RWPE1 (cell line): Measurements from ENCODE around the gene UGT1A8.
"Not testable (repeated sequence)": the region's sequence is repeated elsewhere in the genome, so short reads cannot be mapped to it uniquely, and the experiment has no call there.

Source experiments
- CTCF ChIA-PET: fragments of 350-600 bp; sonication (Branson Sonifier 250); formaldehyde crosslinking; extraction: SDS; loops from one replicate; lab custom pipeline; 2021; lab: Yijun Ruan, JAX
- POLR2A ChIA-PET: fragments of 400-600 bp; formaldehyde crosslinking; extraction: SDS; loops from one replicate; lab custom pipeline; 2020; ENCODE audit warnings: antibody characterized with exemption; ENCODE audit not compliant: low non-redundant PET; lab: Yijun Ruan, JAX
- DNase-seq: peaks from one replicate; pipeline ENCODE4 v3.0.0; 2012; ENCODE audit warnings: low spot score
- H3K27ac ChIP-seq: fragments of 450-650 bp; 2 replicates; pipeline ENCODE4 v1.5.1; 2017
- CTCF ChIP-seq: fragments of 450-650 bp; conservative IDR thresholded peaks from 2 replicates; pipeline ENCODE4 v1.5.1; 2017; ENCODE audit warnings: low read depth, mild to moderate bottlenecking

UGT1A8 gene

GRCh38 chr2:233655043-233655442 is 37.6 kb downstream of the UGT1A8 start:
- ChIA-PET CTCF (no interaction called here), POLR2A (no interaction called here)
- no peak overlapping the region for H3K27ac ChIP-seq
- TF ChIP-seq CTCF = no peak
- DNase-seq = no peak

- POLR2A ChIA-PET, H3K27ac ChIP-seq, CTCF ChIA-PET, DNase-seq: not testable (repeated sequence)
These were observed 38.5 kb downstream of the UGT1A8 start for GRCh38 chr2:233655943-233656342.

GRCh38 chr2:233656443-233656842 is 39.0 kb downstream of the UGT1A8 start:
- ChIA-PET POLR2A (no interaction called here), CTCF (no interaction called here)
- no peak for DNase-seq
- TF ChIP-seq CTCF = no peak
- no peak overlapping the region for H3K27ac ChIP-seq

- no peak for TF ChIP-seq CTCF
- ChIA-PET CTCF (no interaction called here), POLR2A (no interaction called here)
- no peak overlapping the region for H3K27ac ChIP-seq
- no peak for DNase-seq
These were observed 41.2 kb downstream of the UGT1A8 start for GRCh38 chr2:233658610-233659009.

- TF ChIP-seq CTCF = no peak
- ChIA-PET POLR2A (no interaction called here), CTCF (interaction anchor here (0.6 kb wide), 1 partner anchor 167 kb away, joined by 3 read pairs; no protein-coding TSS in a partner anchor)
- H3K27ac ChIP-seq = no peak overlapping the region
- no peak for DNase-seq
These were observed 46.5 kb downstream of the UGT1A8 start for GRCh38 chr2:233663911-233664310.

- DNase-seq = no peak
- no peak for TF ChIP-seq CTCF
- H3K27ac ChIP-seq = no peak overlapping the region
- ChIA-PET CTCF (no interaction called here), POLR2A (no interaction called here)
These were observed 51.3 kb downstream of the UGT1A8 start for GRCh38 chr2:233668605-233669260.

- TF ChIP-seq CTCF = no peak
- no peak for DNase-seq
- CTCF ChIA-PET = no interaction called here
- POLR2A ChIA-PET = no interaction called here
- H3K27ac ChIP-seq = no peak within 1 kb of the TSS
These were observed 54.1 kb downstream of the UGT1A8 start, which contains the start of gene UGT1A9 for GRCh38 chr2:233671290-233672161. UGT1A9 (plus strand) TSS chr2:233671898; CDS start chr2:233671935, 37 bp downstream.
